SK-N-SH treated with all-trans-retinoic acid at 6 μM for 48 hours (cell line): Measurements from ENCODE around the gene SLC35E1.

Experiments
- BACH2 ChIP-seq: fragments of 250-450 bp; sonication (Bioruptor Pico); IDR thresholded peaks from 2 replicates; pipeline ENCODE4 v1.9.0; 2021; ENCODE audit warnings: mild to moderate bottlenecking, borderline replicate concordance
- CSDC2 ChIP-seq: fragments of 250-450 bp; sonication (Bioruptor Pico); IDR thresholded peaks from 2 replicates; pipeline ENCODE4 v1.5.0; 2020; ENCODE audit warnings: mild to moderate bottlenecking, moderate library complexity
- CSRNP3 ChIP-seq: fragments of 250-450 bp; sonication (Bioruptor Pico); IDR thresholded peaks from 2 replicates; pipeline ENCODE4 v1.5.1; 2021; ENCODE audit warnings: mild to moderate bottlenecking, moderate library complexity
- PATZ1 ChIP-seq: fragments of 250-450 bp; sonication (Bioruptor Pico); IDR thresholded peaks from 2 replicates; pipeline ENCODE4 v1.8.0; 2020; ENCODE audit warnings: mild to moderate bottlenecking, moderate library complexity, borderline replicate concordance
- PPARA ChIP-seq: fragments of 250-450 bp; sonication (Bioruptor Pico); IDR thresholded peaks from 2 replicates; pipeline ENCODE4 v1.5.0; 2020; ENCODE audit warnings: mild to moderate bottlenecking, borderline replicate concordance
- RARB ChIP-seq: fragments of 250-450 bp; sonication (Bioruptor Pico); IDR thresholded peaks from 2 replicates; pipeline ENCODE4 v1.8.0; 2021; ENCODE audit warnings: mild to moderate bottlenecking, moderate library complexity
- SNAI2 ChIP-seq: fragments of 250-450 bp; sonication (Bioruptor Pico); IDR thresholded peaks from 2 replicates; pipeline ENCODE4 v1.5.0; 2020; ENCODE audit warnings: mild to moderate bottlenecking, moderate library complexity
- TSHZ2 ChIP-seq: fragments of 250-450 bp; sonication (Bioruptor Pico); IDR thresholded peaks from 2 replicates; pipeline ENCODE4 v1.5.0; 2020; ENCODE audit warnings: mild to moderate bottlenecking, moderate library complexity
- ZC3H10 ChIP-seq: fragments of 250-450 bp; sonication (Bioruptor Pico); IDR thresholded peaks from 2 replicates; pipeline ENCODE4 v1.5.1; 2021; ENCODE audit warnings: mild to moderate bottlenecking, moderate library complexity
- ZFP3 ChIP-seq: fragments of 250-450 bp; sonication (Bioruptor Pico); IDR thresholded peaks from 2 replicates; pipeline ENCODE4 v1.5.0; 2020; ENCODE audit warnings: mild to moderate bottlenecking, moderate library complexity
- ZFP30 ChIP-seq: fragments of 450-650 bp; formaldehyde crosslinking; IDR thresholded peaks from 2 replicates; pipeline ENCODE4 v1.5.0; 2022; ENCODE audit warnings: mild to moderate bottlenecking, moderate library complexity
- ZNF565 ChIP-seq: fragments of 450-650 bp; formaldehyde crosslinking; conservative IDR thresholded peaks from 2 replicates; pipeline ENCODE4 v1.5.0; 2020; ENCODE audit warnings: low read depth, mild to moderate bottlenecking, moderate library complexity
- ZNF8 ChIP-seq: fragments of 450-650 bp; formaldehyde crosslinking; IDR thresholded peaks from 2 replicates; pipeline ENCODE4 v1.5.0; 2020; ENCODE audit warnings: mild to moderate bottlenecking, moderate library complexity

GRCh38 chr19:16542910-16543472 is 29.2 kb downstream of the SLC35E1 start:
- TF ChIP-seq CSRNP3 (CRISPR knock-in tag) (no peak), ZFP3 (CRISPR knock-in tag) (no peak), PATZ1 (no peak), ZC3H10 (CRISPR knock-in tag) (no peak), ZFP30 (CRISPR knock-in tag) (no peak), RARB (CRISPR knock-in tag) (no peak), BACH2 (CRISPR knock-in tag) (no peak), TSHZ2 (CRISPR knock-in tag) (no peak), ZNF565 (CRISPR knock-in tag) (no peak), CSDC2 (no peak), ZNF8 (no peak), SNAI2 (CRISPR knock-in tag) (no peak), PPARA (CRISPR knock-in tag) (no peak)
